RWPE1 (cell line): ENCODE data around the gene TMA7B.

Source experiments
- CTCF ChIA-PET: fragments of 350-600 bp; sonication (Branson Sonifier 250); formaldehyde crosslinking; extraction: SDS; loops from one replicate; lab custom pipeline; 2021; lab: Yijun Ruan, JAX
- POLR2A ChIA-PET: fragments of 400-600 bp; formaldehyde crosslinking; extraction: SDS; loops from one replicate; lab custom pipeline; 2020; ENCODE audit warnings: antibody characterized with exemption; ENCODE audit not compliant: low non-redundant PET; lab: Yijun Ruan, JAX
- DNase-seq: peaks from one replicate; pipeline ENCODE4 v3.0.0; 2012; ENCODE audit warnings: low spot score
- H3K27ac ChIP-seq: fragments of 450-650 bp; 2 replicates; pipeline ENCODE4 v1.5.1; 2017
- TF ChIP-seq, protein P1 (sequence below): fragments of 450-650 bp; conservative IDR thresholded peaks from 2 replicates; pipeline ENCODE4 v1.5.1; 2017; ENCODE audit warnings: low read depth, mild to moderate bottlenecking

TMA7B gene

DNA sequence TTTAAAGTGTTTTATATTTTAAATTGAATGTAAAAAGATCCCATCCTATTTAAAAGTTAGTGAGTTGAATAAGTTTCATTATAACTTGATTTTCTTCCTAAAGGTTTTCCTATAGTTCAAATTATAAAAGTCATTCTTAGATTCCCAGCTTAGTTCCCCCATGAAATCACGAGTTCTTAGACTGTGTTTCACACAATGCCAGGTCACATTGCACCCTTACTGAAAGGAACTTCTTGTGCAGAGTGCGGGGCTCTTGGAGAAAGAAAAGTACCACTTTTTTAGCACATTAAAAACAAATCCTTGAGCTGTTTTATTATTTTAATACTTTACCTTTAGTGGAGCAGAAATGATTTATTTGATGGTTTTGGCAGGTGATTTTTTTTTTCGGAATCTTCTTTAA lies 43.7 kb upstream of the TMA7B start:
- CTCF ChIA-PET: interaction anchor here (0.6 kb wide), 1 partner anchor 31 kb away, joined by 3 read pairs; no protein-coding TSS in a partner anchor
- DNase-seq: no peak
- POLR2A ChIA-PET: no interaction called here
- H3K27ac ChIP-seq: no peak overlapping the region
- TF ChIP-seq, protein P1, sequence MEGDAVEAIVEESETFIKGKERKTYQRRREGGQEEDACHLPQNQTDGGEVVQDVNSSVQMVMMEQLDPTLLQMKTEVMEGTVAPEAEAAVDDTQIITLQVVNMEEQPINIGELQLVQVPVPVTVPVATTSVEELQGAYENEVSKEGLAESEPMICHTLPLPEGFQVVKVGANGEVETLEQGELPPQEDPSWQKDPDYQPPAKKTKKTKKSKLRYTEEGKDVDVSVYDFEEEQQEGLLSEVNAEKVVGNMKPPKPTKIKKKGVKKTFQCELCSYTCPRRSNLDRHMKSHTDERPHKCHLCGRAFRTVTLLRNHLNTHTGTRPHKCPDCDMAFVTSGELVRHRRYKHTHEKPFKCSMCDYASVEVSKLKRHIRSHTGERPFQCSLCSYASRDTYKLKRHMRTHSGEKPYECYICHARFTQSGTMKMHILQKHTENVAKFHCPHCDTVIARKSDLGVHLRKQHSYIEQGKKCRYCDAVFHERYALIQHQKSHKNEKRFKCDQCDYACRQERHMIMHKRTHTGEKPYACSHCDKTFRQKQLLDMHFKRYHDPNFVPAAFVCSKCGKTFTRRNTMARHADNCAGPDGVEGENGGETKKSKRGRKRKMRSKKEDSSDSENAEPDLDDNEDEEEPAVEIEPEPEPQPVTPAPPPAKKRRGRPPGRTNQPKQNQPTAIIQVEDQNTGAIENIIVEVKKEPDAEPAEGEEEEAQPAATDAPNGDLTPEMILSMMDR: no peak

DNA sequence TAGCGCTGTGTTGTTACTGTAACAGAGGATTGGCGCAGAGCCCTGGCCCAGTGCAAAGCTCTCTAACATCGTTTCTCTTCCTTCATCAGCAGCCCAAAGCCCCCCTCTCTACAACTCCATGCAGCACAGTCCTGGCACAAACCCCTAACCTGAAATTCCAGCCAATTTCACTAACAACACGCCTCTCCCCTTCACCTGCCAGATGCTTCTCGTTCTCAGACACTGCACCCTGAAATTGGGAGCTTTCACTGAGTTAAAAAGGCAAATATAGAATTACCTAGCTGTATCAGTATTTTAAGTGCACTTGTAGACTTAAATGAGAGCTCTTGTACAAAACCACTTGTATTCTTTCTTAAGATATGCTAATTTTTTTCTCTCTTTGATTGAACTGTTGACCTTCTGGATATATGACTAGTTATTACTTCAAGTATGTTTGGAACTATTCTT lies 43.0 kb upstream of the TMA7B start:
- TF ChIP-seq, protein P1: no peak
- ChIA-PET POLR2A (no interaction called here), CTCF (interaction anchor here (0.5 kb wide), 1 partner anchor 358 kb away, joined by 5 read pairs; no protein-coding TSS in a partner anchor)
- no peak overlapping the region for H3K27ac ChIP-seq
- no peak for DNase-seq

DNA sequence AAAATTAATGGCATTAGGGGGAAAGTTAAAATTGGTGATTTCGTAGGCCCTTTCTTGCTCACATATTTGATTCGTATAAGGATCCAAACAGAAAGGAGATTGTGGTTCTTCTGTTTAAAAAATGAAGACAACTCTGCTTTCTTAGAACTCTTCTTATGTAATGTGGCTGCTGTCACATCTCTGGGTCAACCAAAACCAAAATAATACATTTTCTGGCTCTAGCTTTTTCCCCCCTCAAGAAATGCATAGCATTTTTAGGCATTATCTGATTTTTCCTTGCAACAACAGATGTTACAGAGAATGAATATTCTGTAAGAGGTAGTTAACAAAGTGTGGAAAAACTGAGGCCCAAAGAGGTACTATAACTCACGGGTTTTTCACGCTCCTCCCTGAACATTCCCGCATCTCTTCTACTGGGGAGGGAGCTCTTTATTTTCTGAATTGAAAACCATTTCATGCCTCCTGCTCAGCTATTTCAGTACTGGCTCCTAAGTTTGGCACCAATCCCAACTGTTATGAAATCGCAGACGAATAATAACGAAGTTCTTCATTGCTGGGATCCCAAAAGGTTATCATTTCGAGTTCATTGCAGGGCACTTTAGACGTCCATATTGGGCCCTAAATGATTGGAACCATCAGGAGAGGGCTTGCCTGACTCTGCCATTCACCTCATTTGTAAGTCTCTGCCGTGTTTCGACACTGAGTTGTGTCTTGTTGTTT lies 42.3 kb upstream of the TMA7B start:
- CTCF ChIA-PET: interaction anchor here (0.5 kb wide), 1 partner anchor 359 kb away, joined by 5 read pairs; no protein-coding TSS in a partner anchor
- POLR2A ChIA-PET: no interaction called here
- H3K27ac ChIP-seq: no peak overlapping the region
- TF ChIP-seq, protein P1: no peak
- no peak for DNase-seq

DNA sequence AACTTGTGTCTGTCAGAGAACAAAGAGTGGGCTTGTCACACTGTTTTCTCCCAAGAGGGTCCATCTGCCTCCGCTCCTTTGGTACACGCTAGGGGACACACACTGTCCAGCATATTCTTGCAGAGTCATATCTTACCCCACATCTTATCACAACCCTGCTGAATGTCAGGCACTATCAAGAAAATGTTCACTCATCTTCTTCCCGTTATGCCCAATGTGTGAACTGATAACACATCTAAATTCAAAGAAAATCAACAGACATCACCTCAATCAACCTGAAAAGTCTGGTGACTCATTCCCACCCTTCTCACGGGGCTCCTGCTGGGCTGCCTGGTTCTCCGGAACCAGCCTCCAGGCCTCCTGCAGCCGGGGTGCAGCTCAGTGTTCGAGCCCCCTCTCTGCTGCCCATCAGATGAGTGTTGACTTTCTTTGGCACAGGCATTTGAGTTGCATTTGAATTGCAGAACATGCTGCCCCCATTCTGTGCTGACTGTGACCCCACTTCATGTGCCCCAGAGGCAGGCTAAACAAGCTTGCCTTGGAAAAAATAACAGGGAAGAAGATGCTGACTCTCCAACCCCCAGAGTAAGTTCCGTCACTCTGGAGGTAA lies 40.0 kb upstream of the TMA7B start:
- H3K27ac ChIP-seq: no peak overlapping the region
- TF ChIP-seq, protein P1: no peak
- DNase-seq: no peak
- CTCF ChIA-PET: no interaction called here
- POLR2A ChIA-PET: no interaction called here

DNA sequence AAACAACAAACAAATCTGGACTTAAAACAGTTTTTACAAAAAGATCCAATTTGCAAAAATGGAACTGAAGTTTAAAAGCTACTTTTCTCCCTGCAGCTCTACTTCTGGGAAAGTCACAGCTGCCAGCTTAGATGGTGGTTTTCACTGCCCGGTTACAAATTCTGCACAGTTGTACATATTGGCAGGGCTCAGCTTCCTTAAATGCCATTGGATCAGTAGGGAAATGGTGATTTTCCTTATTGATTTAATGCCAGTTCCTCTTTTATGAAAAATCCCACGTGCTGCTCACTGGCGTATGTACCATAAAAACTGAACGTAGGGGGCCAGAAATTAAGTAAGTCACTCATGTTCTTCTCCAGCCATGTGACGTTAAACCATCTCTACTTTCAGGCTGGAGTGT lies 36.5 kb upstream of the TMA7B start:
- DNase-seq: no peak
- POLR2A ChIA-PET: no interaction called here
- TF ChIP-seq, protein P1: no peak
- no peak overlapping the region for H3K27ac ChIP-seq
- CTCF ChIA-PET: interaction anchor here (0.7 kb wide), 1 partner anchor 101 kb away, joined by 3 read pairs; no protein-coding TSS in a partner anchor

DNA sequence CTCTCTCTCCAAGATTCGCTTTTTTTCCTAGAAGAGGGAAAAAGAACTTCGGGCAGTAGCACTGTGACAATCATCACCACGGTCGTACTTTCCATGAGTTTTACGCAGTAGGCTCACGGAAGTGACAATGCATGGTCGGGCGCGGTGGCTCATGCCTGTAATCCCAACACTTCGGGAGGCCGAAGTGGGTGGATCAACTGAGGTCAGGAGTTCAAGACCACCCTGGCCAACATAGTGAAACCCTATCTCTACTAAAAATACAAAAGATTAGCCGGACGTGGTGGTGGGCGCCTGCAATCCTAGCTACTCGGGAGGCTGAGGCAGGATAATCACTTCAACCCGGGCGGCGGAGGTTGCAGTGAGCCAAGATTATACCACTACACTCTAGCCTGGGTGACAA lies 35.9 kb upstream of the TMA7B start:
- TF ChIP-seq, protein P1: no peak
- no peak for DNase-seq
- ChIA-PET CTCF (no interaction called here), POLR2A (no interaction called here)
- H3K27ac ChIP-seq: no peak overlapping the region
